HL-60/S4 (cell line): ENCODE results near the gene SH3PXD2B.

ENCODE experiments used
- in situ Hi-C: fragments of 300-500 bp; cut with MboI; formaldehyde crosslinking; loops from 2 replicates; pipeline ENCODE4 v1.14.3; 2022; ENCODE audit warnings: low sequenced_read_pairs

Gene SH3PXD2B

DNA sequence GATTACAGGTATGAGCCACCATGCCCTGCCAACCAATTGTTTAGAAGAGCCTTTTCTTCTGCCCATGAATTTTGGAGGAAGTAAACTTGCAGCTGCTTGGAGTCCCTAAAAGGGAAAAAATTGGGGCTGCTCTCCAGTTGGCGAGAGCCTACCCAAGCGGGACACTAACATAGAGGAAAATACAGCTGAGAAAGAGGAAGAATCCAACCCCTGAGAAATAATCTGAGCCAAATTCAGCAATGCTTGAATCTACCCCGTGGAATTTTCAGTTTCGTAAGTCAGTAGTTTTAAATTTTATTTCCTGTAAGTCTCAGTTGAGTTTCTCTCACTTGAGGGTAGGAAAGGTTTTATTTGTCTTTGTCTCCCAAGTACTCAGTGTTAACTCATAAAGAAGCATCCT lies 140.4 kb downstream of the SH3PXD2B start:
- in situ Hi-C loops: no loop called here

DNA sequence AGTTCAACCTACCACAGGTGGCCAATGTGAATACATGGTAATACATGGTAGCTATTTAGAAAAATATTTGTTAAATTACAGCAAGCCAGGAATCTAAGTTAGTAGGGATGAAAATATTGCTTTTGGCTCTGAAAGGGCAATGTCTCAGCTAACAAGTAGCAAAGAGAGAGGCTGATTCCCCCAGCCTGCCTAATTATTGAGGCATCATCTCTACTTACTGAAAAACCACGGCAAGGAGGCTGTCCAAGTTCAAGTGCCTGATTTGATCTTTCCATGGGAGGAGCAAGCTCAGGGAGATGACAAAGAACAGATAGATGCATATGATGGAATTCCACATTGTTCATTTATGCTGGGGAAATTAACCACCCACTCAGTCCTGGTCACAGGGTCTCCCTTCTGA lies 142.0 kb downstream of the SH3PXD2B start:
- in situ Hi-C loops: no loop called here

DNA sequence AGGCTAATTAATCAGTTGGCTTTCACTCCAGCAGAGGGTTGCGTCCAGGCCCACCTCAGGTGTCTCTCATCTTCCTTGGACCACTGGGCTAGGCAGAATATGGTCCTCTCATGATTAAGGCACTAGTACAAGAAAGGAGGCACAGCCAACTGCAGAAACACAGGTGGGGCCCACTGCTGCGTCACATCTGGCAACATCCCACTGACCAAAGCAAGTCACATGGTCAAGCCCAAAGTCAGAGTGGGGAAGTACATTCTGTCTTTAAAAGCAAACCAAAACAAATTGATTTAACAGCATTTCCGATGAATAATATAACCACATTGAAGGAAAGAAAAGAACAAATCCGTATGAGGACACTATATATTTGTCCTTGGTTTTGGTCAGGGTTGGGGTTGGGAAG lies 142.7 kb downstream of the SH3PXD2B start:
- in situ Hi-C loops: no loop called here

DNA sequence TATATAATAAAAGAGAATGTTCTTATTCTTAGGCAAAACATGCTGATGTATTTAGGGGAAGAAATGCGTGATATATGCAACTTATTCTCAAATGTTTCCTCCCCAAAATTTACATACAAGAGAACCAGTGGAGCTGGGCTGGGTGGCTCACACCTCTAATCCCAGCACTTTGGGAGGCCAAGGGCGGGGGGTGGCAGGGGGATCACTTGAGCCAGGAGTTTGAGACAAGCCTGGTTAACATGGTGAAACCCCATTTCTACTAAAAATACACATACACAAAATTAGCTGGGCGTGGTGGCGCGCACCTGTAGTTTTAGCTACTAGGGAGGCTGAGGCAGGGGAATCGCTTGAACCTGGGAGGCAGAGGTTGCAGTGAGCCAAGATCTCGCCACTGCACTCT lies 143.3 kb downstream of the SH3PXD2B start:
- in situ Hi-C loops: no loop called here

DNA sequence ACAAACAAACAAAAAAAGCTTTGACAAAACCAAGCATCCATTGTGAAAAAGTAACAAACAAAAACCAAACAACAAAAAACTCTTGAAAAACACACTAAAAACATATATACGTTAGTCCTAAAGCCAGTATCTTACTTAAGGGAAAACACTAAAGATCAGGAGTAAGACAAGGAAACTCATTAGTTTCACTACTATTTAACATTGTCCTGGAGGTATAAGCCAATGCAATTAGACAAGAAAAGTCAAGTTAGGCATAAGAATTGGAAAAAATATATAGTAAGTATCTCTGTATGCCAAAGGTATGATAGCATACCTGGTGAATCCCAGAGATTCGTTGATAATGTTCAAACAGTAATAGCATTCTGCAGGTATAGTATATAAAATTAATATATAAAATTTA lies 148.9 kb downstream of the SH3PXD2B start:
- in situ Hi-C loops: no loop called here

DNA sequence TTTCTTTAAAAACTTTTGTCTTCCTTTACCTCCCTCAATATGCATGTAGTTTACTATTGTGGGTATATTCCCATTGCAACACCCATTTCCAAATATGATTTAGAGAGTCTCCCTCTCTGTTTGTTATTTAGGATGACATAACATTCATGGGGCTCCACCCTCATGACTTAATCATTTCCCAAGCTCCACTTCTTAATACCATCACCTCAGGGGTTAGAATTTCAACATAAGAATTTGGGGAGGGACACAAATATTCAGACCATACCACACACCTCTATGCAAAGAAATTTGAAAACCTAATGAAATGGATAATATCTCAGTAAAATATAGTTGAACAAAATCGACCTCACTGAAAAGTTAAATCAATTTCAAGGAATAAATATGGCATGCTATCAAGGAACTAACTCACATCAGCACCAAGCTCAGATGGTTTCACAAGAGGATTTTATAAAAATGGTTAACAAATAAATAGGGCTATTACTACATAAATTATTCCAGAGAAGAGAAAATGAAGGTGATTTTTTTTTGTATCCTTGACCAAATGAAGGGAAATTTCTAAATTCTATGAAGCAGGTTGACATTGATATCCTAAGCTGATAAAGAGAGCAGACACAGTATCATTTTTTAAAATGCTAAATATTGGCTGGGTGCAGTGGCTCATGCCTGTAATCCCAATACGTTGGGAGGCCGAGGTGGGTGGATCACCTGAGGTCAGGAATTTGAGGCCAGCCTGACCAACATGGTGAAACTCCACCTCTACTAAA lies 150.6 kb downstream of the SH3PXD2B start:
- in situ Hi-C loops: no loop called here

DNA sequence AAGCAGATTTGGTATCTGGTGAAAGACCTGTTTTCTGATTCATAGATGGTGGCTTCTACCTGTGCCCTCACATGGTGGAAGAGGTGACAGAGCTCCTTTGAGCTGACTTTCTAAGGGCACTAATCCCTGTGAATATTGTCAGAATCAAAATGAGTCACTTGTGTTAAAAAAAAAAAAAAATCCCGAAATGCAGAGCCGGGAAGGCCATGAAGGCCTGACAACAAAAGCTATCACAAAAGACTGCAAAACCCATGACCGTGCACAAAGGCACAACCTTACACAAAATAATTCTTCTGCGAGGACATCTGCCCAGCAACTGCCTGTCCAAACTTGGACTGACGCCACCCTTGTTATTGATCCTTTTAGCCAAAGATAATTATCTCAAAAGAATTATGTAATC lies 151.2 kb downstream of the SH3PXD2B start:
- in situ Hi-C loops: no loop called here

DNA sequence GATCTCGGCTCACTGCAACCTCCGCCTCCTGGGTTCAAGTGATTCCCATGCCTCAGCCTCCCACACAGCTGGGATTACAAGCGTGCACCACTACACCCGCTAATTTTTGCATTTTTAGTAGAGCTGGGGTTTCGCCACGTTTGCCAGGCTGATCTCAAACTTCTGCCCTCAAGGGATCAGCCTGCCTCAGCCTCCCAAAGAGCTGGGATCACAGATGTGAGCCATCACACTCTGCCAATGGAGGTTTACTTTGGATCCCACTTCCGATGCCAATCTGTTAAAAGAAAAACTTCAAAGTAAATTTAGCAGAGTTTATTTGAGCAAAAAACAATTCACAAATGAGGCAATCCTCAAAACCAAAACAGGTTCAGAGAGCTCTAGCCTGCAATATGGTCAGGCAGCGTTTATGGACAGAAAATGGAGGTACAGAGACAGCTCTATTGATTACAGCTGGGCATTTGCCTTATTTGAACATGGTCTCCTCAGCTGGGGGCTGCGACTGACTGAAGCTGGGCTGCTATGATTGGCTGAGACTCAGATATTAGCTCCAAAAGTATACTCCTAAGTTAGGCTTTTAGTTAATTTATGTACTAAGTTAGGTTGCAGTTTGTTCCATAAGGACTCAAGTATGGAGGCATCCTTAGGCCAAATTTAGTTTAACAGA lies 152.1 kb downstream of the SH3PXD2B start:
- in situ Hi-C loops: no loop called here

DNA sequence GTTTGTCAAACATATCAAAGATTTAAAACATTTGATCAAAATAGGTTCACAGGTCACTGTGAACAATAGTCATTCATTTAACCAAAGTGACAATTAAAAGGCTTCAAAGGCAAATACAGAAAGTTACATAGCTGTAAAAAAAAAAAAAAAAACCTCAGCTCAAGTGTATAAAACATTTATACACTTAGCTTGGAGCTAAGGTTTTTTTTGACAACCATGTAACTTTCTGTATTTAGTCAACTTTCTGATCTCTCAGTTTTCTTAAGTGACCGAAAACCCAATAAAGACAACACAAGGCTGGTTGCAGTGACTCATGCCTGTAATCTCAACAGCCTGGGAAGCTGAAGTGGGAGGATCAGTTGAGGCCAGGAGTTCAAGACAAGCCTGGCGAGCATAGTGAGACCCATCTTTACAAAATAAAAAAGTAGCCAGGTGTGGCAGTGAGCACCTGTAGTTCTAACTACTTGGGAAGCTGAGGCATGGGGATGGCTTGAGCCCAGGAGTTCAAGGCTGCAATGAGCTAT lies 154.3 kb downstream of the SH3PXD2B start:
- in situ Hi-C loops: loop anchor here (25.0 kb wide), 1 partner anchor 388 kb away; no protein-coding TSS in a partner anchor

DNA sequence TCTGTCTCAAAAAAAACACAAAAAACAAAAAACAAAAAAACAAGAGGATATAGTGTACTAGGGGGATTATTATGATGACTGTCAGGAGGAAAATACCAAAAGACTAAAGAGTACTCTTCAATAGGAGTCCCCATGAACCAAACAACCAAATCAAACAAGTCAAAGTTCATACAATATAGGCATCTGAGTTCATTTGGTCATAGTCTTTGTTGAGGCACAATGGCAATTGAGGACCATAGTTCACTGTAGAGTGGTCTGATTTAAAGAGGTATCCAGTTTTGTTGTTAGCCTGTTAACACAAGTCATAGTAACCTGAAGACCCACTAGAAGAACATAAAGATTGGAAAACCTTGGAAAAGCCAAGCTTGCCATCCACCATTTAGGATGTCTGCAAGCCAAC lies 159.5 kb downstream of the SH3PXD2B start:
- in situ Hi-C loops: loop anchor here (25.0 kb wide), 1 partner anchor 383 kb away; no protein-coding TSS in a partner anchor

DNA sequence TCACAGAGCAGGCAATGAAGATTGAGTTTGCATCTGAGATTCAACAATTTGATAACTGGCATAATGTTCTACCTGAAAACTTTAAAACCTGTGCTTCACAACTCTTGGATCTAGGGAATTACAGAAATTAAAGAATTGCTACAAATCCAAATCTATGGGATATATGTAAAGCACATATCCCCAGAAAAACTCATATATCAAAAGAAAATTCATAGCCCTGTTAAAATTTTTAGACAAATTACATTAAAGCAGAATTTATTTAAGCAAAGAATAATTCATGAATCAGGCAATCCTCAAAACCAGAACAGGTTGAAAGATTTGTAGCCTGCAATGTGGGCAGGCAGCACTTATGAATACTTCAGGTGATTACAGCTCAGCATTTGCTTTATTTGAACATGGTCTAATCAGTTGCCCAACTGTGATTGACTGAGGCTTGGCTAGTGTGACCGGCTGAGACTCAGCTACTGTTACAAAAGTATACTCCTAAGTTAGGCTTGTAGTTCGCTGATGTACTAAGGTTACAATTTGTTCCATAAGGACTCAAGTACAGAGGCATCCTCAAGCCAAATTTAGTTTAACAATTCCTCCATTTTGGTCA lies 160.5 kb downstream of the SH3PXD2B start:
- in situ Hi-C loops: loop anchor here (25.0 kb wide), 1 partner anchor 382 kb away; no protein-coding TSS in a partner anchor

DNA sequence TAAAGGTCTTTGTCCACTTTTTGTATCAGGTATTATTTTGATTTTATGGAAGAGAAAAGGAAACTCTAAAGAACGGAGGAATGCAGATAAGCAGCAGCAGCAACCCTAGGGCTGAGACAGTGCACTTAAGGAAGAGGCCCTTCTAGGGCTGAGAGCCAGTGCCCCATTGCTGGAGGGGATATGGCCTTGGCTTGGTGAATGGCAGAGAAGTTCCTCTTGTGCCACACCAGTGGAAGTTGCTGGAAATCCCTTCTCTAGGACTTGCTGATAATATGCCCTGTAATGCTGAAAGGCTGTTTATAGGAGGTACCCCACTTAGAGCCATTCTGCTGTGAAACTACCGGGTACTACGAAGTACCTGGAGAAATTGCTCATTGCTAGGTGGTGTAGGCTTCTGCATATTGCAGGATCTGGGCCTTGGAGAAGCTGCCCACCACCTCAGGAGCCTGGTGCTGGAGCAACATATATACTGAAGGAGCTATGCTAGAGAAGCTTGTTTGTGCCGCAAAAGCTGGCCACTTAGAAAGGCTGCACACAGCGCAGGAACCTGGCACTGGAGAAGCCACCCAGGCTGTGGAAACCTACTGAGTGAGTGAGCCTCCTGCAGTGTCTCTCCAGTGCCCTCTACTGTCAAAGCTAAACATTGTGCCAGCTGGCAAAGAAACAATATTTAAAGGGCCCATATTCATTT lies 161.1 kb downstream of the SH3PXD2B start:
- in situ Hi-C loops: loop anchor here (25.0 kb wide), 1 partner anchor 381 kb away; no protein-coding TSS in a partner anchor

DNA sequence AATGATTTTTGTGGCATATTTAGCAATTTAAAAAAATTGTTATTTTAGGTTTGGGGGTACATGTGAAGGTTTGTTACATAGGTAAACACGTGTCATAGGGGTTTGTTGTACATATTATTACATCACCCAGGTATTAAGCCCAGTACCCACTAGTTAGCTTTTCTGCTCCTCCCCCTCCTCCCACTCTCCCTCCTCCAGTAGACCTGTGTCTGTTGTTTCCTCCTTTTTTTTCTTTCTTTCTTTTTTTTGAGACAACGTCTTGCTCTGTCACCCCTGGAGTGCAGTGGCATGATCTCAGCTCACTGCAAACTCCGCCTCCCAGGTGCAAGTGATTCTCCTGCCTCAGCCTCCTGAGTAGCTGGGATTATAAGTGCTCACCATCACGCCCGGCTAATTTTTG lies 162.5 kb downstream of the SH3PXD2B start:
- in situ Hi-C loops: loop anchor here (25.0 kb wide), 1 partner anchor 380 kb away; no protein-coding TSS in a partner anchor

DNA sequence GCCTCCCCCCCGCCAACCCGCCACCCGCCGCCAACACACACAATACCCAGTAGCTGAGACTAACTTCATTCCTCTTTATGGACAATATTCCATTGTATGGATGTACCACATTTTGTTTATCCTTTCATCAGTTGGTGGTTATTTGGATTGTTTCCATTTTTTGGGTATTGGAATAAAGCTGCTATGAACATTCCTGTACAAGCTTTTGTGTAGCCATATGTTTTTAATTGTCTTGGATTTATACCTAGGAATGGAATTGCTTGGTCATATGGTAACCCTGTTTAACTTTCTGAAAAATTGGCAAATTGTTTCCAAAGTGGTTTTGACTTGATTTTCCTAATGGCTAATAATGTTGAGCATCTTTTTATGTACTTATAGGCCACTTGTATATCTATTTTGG lies 165.9 kb downstream of the SH3PXD2B start:
- in situ Hi-C loops: loop anchor here (10.0 to 25.0 kb wide), 2 partner anchors 174 to 376 kb away; no protein-coding TSS in a partner anchor

DNA sequence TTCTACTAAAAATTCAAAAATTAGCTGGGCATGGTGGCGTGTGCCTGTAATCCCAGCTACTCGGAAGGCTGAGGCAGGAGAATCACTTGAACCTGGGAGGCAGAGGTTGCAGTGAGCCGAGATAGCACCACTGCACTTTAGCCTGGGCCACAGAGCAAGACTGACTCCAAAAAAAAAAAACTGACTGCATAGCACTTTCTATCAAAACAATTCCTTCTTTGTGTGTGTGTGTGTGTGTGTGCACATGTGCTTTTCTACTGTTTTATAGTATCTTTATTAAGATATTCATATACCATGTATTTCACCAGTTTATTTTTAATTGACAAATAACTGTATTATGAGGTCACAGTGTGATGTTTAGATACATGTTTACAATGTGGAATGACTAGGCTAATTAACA lies 167.2 kb downstream of the SH3PXD2B start:
- in situ Hi-C loops: loop anchor here (10.0 to 25.0 kb wide), 2 partner anchors 172 to 375 kb away; no protein-coding TSS in a partner anchor

DNA sequence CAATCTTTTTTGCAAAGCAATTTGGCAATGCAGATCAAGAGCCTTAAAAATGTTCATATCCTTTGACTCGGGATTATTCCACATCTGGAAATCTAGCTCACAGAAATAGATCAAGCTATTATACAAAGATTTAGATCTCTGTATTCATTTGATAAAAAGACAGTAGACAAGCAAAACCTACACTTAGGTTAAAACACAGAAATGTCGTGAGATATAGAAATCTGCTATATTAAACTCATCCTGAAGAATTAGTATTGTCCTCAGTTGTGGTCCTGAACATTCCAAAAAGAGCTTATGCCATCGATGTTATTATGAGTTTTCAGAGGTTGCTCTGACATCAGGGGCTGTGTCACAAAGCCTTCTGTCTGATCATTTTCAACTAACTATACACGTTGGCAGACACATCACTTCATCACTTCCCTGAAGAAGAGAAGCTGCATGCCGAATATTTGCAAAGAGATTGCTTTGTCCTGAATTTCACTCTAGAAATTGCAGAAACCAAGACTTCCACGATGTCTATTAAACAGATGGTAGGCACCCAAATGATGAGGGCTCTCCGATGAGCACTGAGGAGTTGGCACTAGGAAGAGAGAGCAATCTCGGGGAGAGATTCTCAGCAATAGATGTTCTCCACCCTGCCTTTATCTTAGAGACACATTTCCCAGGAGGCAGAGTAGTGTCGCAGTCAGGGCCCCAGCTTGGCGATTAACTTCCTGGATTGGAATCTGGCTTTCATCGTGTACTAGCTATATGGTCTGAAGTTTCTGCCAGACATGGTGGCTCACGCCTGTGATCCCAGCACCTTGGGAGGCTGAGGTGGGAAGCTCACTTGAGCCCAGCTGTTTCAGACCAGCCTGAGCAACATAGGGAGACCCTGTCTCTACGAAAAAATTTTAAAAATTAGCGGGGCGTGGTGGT lies 168.8 kb downstream of the SH3PXD2B start:
- in situ Hi-C loops: loop anchor here (10.0 to 25.0 kb wide), 2 partner anchors 171 to 373 kb away; no protein-coding TSS in a partner anchor

DNA sequence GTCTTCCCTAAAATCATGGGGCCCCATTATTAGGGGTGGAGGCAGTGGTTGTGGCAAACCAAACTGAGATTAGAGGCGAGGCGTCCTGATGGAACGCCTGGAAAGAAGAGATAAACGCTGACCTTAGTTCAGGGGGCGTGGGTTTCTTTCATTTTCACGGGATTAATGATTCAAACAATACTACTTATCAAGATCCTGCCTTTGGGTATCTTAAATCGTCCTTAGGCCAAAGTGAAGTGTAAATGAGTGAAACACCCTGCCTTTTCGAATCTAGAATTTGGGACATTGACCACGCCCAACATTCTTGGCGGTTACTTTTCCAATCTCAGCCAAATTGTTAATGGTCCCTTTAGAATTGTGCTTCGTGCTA lies 169.7 kb downstream of the SH3PXD2B start:
- in situ Hi-C loops: loop anchor here (10.0 to 25.0 kb wide), 2 partner anchors 170 to 372 kb away; no protein-coding TSS in a partner anchor

DNA sequence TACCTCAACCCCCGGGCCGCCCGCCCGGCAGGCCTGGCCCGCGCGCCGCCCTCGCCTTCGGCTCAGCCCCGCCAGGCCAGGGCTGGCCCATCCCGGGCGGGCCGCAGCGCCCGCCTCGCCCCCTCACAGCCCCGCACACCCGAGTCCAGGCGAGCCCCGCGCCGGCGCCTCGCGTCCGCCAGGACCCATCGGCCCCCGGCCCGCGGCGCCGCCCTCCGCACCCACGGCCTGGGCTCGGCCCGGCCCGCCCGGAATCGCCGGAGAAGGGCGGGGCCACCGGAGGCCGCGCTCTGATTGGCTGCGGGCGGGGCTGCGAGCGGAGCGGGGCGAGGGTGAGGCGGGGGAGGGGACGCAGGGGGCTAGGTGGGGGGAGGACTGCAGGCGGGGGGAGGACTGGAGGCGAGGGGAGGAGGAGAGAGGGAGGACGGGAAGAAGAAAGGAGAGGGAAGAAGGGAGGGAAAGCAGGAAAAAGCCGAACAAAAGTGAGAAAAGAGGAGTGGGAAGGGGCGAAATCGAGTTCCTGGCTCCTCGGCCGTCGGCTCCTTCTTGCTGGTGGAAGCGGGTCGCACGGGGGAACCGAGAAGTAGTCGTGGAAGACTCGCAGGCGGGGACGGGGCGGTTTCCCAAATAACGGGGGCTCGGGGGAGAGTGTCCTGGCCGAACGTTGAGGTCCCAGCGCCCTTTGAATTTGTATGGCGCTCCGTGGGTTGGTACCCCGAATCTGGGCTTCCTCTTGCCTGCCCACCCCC lies 170.3 kb downstream of the SH3PXD2B start:
- in situ Hi-C loops: loop anchor here (10.0 to 25.0 kb wide), 2 partner anchors 169 to 372 kb away; no protein-coding TSS in a partner anchor
